Thyroid gland (tissue), 4 donors: ENCODE measurements around the gene ABTB2.

Experiments
- CTCF ChIP-seq, 6 experiments: fragments of 200-600 bp in 3 of 6; fragments of 450-650 bp in 3 of 6; sonication (generic) in 3 of 6; IDR thresholded peaks; one replicate each; pipeline ENCODE4 v1.5.1; 2016 to 2019; ENCODE audit warnings: antibody characterized with exemption in 6 of 6, mild to moderate bottlenecking in 2 of 6, inconsistent platforms in 1 of 6, moderate library complexity in 1 of 6
- POLR2A ChIP-seq, 2 donors: fragments of 450-650 bp; IDR thresholded peaks; one replicate each; pipeline ENCODE4 v1.6.1; 2017; ENCODE audit warnings: antibody characterized with exemption in 2 of 2, mild to moderate bottlenecking in 2 of 2, moderate library complexity in 1 of 2

GRCh38 chr11:34345540-34345876 lies 12.3 kb downstream of the ABTB2 start:
- TF ChIP-seq CTCF (IDR thresholded peaks at IDR 0.05): no peak
- TF ChIP-seq POLR2A (IDR thresholded peaks at IDR 0.05): no peak
